Stimulated activated CD8-positive, alpha-beta memory T cell treated with anti-CD3 and anti-CD28 coated beads, Interleukin-4, amount 100 ng/mL, for 24 hours (primary cell): Measurements from ENCODE around the gene ETV1.
A peak's percentile ranks its signal among the peaks of the same experiment; 100 is the strongest.

Experiments
- DNase-seq: peaks from one replicate; pipeline ENCODE4 v3.0.0-alpha.2; 2020; ENCODE audit warnings: low read depth

Gene ETV1

GRCh38 chr7:13879143-13879542 lies 110.3 kb downstream of the ETV1 start:
- DNase-seq, result no peak

GRCh38 chr7:13878154-13878553 lies 111.3 kb downstream of the ETV1 start:
- no peak for DNase-seq

DNA sequence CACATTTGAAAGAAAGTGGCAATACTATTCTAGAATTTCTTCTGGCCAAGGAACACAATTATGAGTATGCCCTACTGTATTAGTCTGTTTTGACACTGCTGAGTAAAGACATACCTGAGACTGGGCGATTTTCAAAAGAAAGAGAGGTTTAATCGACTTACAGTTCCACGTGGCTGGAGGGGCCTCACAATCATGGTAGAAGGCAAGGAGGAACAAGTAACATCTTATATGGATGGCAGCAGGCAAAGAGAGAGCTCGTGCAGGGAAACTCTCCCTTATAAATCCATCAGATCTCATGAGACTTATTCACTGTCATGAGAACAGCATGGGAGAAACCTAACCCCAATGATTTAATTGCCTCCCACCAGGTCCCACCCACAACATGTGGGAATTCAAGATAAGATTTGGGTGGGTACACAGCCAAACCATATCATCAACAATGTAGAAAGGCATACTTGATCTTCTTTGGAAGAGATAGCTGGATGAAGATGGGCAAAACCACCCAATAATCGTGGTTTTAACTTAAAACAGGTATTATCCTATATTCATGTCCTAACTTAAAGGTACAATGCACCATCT lies 113.9 kb downstream of the ETV1 start:
- no peak for DNase-seq

GRCh38 chr7:13874783-13875182 lies 114.7 kb downstream of the ETV1 start:
- no peak for DNase-seq

DNA sequence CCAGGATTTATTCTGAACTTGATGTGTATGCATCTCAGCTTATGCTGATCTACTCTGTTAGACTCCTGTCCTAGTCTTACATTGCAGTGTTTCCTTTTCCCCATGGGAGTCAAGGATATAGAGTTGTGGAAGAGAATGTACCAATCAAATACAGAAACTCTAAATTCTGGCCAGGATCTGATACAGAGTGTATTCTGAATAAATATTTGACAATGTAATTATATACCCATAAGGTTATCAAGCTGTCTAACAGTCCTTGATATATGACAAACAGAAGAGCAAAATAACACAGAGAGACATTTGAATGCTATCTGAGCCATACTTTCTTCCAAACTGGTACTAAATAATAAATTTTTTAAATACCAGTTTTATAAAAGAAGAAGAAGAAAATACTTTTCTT lies 116.8 kb downstream of the ETV1 start:
- no peak for DNase-seq

- no peak for DNase-seq
These were observed 118.5 kb downstream of the ETV1 start for GRCh38 chr7:13871008-13871407.

DNA sequence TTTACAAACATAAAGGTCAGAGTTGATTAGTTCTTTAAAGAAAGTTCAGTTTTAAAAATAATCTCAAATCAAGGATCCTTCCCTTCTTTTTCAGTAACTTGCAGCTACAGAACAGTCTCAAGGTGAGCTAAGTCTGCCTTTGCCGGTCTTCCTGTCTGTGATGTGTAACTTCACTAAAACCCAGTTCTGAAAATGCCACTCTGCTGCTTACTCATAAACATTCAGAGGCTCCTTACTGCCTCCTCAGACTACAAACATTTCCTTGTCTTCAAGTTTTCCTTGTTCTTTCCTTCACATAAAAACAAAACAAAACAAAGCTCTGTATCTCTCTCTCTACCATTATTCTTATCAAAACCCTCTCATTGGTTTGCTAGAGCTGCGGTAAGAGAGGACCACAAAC lies 128.7 kb downstream of the ETV1 start:
- no peak for DNase-seq

- no peak for DNase-seq
These were observed 133.5 kb downstream of the ETV1 start for GRCh38 chr7:13856012-13856411.

DNA sequence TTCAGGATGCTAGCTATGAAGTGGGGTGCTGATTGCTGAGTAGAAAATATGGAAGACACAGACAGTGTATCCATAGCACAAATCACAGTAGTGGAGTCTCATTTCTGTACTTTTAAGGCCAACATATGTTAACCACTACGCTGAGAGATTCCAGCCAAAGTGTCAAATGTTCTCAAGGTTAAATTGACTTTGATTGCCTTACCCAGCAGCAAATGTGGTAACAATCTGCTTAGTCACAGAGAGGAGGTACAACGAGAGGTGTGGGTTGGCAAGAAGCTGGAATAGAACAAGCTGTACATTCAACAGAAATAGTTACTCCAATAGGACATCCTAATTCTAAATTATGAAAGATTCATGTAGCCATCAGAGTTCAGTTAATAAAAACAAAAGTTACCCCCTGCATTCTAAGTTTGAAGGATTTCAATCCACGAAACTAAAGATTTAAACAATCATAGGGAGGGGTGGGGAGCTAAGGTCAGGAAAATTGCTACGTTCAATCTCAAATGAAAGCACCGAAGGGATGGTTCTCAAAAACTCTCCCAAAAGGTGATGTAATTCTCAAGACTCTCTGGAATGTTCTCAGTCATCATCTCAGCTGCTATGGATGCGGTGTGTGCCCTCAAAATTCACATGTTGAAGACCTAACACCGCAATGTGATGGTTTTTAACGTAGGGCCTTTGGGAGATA lies 137.0 kb downstream of the ETV1 start:
- DNase-seq, result no peak

DNA sequence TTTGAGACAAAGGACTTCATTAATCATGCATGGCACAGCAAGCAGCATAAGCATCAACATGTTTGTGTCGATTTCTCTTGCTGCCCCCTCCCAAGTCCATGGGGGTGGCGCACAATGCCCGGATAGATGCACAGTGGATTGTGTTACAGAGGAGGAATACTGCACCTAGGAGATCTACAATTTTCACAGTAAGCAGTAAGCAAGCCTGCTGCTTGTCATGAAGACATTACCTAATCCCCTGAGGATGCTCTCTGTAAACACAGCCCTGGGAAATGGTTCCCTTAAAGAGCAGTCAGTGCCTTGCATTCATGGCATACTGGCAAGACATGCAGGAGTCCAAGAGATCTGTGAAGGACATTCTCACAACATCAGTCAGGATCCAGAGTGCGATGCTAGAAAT lies 137.7 kb downstream of the ETV1 start:
- DNase-seq, result no peak

- peak; percentile 33 for DNase-seq
These were observed 139.2 kb downstream of the ETV1 start for GRCh38 chr7:13850185-13850752.

DNA sequence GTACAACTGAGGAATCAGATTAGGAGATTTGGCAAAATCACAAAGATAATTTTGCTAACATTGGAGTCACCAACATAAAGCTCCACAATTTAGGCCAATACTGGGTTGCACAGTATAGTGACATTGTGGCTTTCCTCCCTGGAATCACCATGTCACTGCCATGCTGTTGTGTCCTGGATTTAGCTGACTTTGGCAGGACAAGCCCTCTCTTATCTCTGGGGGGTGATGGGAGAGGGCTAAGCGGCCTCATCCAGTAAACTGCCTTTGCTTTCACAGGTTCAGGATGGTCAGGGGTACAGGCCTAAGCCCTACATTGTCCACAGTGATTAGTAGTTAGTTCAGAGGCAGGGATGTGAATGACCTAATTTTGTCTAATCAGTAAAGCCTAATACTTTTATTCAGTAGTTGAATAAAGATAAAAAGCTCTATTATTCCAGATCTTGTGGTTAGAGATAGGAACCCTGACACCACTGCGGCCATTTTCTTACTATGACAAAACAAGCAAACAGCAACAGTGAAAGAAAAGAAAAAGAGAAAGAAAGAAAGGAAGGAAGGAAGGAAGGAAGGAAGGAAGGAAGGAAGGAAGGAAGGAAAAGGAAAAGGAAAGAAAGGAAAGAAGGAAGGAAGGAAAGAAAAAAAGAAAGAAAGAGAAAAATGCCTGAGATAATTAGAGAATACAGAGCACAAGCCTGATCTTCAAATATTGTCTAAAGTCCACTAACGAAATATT lies 140.1 kb downstream of the ETV1 start:
- no peak for DNase-seq

DNA sequence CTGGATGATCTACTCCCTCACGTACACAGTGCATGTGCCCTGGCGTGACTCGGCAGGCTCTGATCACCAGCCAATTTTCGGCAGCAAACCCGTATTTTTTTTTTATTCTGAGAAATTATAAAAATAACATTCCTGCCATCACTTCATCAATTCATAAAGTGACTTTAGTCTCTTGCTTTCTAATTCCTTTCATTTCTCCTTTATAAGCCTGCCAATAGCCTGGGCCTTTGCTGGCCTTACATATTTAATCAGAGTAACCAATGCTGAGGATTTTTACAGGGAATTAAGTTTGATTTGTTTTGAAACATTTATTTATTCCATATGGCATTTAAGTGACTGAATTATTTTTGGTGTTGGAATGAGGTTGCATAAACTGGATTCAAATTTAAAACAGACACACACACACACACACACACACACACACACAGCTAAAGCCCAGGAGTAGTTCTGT lies 140.8 kb downstream of the ETV1 start:
- DNase-seq, result no peak

- no peak for DNase-seq
These were observed 143.1 kb downstream of the ETV1 start for GRCh38 chr7:13846386-13846785.

DNA sequence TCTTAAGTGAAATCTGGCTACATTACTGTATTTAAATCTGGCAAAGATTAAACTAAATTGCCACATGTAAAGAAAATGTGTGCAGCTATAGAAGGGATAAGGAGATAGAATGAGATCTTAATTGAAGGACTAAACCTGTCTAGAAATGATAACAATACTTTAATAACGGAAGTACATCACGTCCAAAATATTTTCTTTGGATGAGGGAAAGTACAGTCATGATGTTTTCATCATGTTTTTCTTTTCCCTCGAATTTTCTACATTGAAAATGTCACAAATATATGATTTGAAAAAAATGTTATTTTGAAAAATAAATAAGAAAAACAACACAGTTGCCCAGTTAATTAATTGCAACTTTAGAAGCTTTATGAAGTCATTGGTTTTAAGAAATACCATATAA lies 143.9 kb downstream of the ETV1 start:
- no peak for DNase-seq

- no peak for DNase-seq
These were observed 144.5 kb downstream of the ETV1 start for GRCh38 chr7:13844954-13845353.

DNA sequence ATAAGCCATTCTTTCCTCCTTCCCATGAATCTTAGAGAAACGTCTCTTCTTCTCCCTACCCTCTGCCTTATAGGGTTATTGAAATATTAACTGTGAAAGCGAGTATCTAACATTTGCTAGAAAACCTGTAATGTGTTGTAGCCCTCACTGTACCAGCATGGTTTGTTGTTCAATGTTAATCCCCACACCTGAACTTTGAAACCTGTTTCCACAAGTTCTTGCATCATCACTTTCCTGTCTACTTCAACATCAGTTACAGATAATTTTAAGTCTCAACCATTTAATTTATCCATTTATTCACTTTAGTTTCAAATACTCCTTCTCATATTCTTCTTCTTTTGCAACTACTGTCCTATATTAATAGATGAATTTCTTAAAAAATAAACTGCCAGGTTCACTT lies 148.2 kb downstream of the ETV1 start:
- no peak for DNase-seq
